Measurements from ENCODE around the gene LCTL. TPM values are rescaled to one million over a fixed set of nuclear protein-coding genes. Genes with fewer than 3 reads are reported as not detected.

Gene LCTL
- total RNA-seq, result under 0.01 and 0.43 TPM in 2 replicates

GRCh38 chr15:66565741-66566144 is at the start of gene LCTL:
Gene LCTL, minus strand, starts transcription at chr15:66565998. Its CDS starts 633 bp downstream, at chr15:66565365.

DNA sequence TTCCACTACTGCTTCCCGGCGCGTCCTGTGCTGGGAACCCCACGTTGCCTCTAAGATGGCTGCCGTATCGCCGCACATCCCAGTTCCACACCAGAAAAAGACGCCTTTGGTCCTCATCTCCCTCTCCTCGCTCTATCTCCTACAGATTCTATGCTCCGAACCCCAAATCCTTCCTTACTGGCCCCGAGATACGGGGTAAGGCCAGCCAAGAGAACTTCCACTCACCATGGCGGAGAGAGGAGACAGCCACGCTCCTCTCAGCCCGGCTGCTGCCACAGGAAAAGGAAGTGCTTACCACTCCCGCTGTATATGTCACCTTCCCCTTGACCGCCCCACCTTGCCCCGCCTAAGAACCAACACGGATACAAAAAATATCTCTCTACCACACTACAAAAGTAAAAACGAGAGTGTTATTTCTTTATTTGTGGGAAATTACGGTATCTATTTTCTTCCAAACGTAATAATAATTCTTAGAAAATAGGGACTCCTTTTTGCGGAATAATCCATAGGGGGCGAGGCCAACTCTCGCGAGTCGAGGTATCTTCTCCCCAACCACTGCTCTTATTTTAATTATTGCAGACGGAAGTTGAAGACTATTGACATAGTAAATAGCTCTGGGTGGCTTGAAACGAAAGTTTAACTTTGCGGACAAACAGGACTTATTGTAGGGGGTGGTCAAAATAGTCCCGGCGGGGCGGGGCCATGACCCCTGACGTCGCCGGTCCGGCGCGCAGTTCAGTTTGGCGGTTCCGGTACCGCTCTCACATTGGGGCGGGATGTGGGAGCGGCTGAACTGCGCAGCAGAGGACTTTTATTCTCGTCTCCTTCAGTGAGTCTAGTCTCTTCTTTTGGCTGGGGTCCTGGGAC is 61.0 kb downstream of the LCTL start, which contains the start of the genes RPL4 and ZWILCH:
Gene RPL4 (minus strand): TSS at position 293 of the 867 bp plus-strand sequence. CDS start 65 bp downstream, at position 228.
Gene ZWILCH (plus strand): TSS at position 764 of the 867 bp plus-strand sequence. CDS start 13 bp downstream, at position 777.

Small RNAs within 50 kb of the gene (small RNA-seq; reads per million reads assigned to genes)
- gene RF01159 (not detected), gene SNORD16 (not detected), gene SNORD18A (not detected), gene SNORD18B (not detected), gene SNORD18C (not detected)

Other genes with a start within 250 kb of the LCTL start
- 5.9 and 7.4 TPM in 2 replicates for gene TIPIN, start 209.3 kb downstream of the LCTL start, total RNA-seq
- gene MAP2K1, start 179.1 kb downstream of the LCTL start, total RNA-seq, result 20.4 and 32.1 TPM in 2 replicates
- 10.6 and 13.6 TPM in 2 replicates for gene SNAPC5, start 68.2 kb downstream of the LCTL start, total RNA-seq
- gene RPL4, start 61.1 kb downstream of the LCTL start, total RNA-seq, result 1,493 and 3,663 TPM in 2 replicates
- 9.8 and 16.9 TPM in 2 replicates for gene ZWILCH, start 60.7 kb downstream of the LCTL start, total RNA-seq
- 6.6 and 9.4 TPM in 2 replicates for gene SMAD6, start 136.2 kb upstream of the LCTL start, total RNA-seq